LoVo (cell line): ENCODE data around the gene NHS.
"Not testable (repeated sequence)": the region's sequence is repeated elsewhere in the genome, so short reads cannot be mapped to it uniquely, and the experiment has no call there.

Source experiments
- DNase-seq: peaks from one replicate; pipeline ENCODE4 v3.0.0-alpha.2; 2016; ENCODE audit warnings: low spot score

Gene NHS

DNA sequence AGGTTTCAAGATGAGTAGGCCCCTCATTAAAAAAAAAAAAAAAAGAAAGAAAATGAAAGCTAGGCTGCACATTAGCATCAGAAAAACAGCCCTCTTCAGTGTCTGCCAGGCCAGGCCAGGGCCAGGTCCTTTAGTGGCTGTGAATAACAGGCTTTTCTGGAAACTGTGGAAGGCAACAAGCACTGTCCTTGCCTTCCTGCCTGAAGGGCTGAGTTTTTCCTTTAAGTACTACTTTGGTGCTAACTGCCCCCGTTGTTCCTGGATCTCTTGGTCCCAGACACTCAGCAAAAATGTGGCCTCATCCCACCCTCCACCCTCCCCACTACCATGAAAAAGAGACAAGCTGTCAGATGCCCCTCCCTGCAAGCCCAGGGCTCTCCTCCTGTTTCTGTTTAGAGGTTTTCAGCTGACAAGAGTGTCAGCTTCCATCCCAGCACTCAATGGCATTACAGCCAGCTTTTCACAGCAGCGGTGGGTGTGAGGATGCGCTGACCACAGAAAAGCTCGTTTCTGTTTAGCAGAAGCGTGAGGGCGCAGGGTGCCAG, 174.2 kb downstream of the NHS start:
- DNase-seq = no peak

DNA sequence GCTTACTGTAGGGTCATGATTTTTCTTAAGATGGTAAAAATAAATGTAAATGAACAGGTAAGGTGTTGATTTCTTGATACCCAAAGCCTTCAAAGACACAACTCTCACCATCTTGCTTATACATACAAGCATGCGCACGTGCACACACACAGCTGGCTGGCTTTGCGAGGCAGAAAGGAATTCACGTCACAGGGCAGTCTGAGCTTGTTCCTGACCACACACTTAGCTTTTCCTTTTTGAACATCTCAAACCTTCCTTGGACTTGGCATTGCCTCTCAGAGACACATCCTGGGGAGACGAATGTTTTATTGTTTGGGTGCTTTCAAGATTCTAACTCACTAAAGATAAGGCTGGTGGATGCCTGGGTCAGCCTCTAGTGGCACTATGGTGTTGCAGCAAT, 175.0 kb downstream of the NHS start:
- DNase-seq = no peak

DNA sequence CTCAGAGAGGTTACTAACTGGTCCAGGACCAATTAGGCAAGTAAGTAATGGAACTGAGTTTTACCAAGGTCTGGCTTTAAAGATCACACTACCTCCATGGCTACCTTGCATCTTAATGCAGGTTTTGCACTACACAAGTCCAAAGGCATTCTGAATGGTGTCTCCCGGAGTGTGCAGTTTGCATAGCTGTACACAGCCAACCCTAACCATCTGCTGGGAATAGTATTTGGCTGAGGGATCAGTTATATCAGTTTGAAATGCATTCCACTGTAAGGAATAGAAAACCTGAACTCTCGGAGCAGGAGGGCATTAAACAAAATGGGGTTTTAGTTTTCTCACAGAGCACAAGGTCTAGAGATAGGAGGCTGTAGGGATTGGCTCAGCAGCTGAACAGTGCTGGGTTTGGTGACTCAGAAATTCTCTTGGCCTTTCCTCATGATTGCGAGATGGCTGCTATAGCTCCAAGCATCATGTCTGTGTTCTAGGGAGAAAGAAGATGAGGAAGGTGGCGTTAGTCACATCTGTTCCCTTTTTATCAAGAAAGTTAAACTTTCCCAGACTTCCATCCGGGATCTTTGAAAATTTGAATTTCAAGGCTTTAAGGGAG, 177.1 kb downstream of the NHS start:
- no peak for DNase-seq

DNA sequence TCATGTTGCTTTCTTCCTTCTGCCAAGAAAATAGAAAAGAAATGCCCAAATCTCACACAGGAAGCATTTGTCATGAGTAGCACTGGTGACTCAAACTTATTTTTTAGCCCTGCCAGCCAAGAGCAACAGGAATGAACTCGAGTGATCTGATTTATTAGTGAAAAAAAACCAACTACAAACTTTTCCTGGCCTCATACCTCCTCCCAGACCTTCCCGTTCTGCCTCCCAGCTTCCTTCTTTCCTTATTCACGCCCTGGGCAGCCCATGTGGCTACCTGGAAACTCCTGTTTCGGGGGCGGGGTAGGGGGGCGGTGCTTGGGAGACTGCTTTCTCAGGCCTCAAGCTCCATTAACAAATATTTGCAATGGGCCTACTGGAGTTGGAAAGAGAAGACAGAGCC, 178.5 kb downstream of the NHS start:
- no peak for DNase-seq

DNA sequence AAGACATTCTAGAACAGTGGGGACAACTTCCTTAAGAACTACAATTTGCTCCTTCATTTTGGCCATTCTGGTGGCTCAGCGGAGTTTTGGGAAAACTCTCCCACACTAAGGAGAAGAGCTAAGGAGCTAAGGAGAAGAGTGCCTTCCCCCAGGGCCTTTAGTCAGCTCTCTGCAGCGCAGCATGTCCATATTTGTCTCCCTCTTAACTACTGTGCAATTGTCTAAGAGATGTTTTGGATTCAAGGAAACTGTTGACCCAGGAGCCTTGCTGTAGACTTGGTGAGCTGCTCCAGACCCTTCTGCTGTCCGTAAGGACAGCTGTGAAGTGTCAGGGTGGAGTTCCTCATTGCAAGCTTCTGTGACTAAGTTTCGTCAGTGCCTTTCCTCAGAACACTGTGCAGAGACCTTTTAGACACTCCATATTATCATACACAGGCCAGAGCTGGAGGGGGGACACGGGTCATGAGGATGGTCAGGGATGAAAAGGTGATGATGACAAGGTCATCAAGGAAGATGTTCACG, 179.0 kb downstream of the NHS start:
- DNase-seq = no peak

DNA sequence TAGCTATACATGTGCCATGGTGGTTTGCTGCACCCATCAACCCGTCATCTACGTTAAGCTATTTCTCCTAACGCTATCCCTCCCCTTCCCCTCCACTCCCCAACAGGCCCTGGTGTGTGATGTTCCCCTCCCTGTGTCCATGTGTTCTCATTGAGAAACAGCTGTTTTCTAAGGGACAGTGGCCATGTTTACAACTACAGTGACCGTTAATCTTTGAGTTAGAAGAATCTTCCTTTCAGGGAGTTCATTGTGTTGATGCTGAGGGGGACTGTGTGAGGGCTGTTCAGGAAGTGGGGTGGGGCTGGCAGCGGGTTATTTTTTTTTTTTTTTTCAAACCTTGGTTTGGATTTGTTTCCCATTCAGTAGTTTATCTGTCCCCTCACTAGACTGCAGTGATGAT, 179.9 kb downstream of the NHS start:
- DNase-seq = no peak

DNA sequence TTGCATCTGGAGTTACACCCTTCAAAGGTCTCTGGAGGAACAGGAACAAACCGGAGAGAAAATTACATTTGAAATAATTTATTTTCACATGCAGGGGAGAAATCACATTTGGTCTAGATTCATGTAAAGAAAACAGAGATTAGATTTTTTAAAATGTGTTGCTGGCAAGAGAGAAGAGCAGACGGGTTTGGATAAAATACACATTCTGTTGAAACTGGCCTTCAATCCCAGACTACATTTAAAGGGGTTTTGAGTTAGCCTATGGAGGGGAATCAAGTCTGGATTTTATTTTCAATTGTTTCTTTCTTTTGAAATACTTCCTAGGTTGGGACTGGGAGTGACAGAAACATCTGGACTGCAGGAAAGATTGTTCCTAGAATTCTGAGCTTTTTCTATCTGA, 180.8 kb downstream of the NHS start:
- DNase-seq = no peak

DNA sequence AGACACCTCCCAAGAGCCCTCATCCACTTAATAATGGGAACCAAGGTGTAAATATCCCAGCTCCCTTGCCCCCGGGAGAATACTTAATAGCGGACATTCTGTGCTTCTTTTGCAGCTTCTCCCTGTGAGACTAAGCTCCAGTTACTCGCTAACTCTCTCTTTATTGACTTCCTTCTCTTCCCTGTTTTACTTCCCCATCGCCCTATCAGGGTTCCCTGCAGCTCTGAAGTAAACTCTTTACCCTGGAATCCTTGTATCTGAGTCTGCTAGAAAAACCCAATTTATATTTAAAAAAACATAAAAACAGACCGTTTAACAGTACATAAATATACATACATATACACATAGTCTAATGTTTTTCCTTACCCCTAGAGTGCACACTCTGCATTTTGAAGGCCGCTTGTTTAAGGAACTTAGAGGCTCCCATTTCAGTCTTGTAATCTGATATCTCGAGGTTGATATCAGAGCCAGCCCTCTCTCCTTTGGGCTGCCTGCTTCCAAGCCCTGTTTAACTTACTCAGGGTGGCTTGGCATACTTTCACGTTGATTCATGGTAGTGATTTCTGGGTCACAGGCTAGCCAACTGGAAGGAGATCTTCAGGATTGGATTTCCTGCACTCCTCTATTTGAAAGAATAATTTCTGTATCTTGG, 184.9 kb downstream of the NHS start:
- DNase-seq = peak; percentile 1

DNA sequence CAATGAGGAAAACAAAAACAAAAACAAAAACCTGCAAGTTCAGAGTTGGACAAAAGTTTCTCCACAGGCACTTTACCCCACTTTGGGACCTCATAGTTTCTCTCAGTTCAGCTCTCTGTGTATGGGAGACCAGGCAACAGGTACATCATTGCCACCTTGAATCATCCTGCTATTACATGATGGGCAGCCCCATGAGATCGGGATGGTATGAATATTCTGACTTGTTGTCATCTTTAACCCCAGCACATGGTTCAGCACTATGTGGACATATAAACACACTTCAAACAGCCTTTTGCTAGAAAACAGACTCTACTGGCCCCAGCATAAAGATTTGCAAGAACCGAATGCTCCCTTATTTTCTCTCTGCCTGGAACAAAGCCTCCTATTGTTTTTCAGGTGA, 185.4 kb downstream of the NHS start:
- no peak for DNase-seq

DNA sequence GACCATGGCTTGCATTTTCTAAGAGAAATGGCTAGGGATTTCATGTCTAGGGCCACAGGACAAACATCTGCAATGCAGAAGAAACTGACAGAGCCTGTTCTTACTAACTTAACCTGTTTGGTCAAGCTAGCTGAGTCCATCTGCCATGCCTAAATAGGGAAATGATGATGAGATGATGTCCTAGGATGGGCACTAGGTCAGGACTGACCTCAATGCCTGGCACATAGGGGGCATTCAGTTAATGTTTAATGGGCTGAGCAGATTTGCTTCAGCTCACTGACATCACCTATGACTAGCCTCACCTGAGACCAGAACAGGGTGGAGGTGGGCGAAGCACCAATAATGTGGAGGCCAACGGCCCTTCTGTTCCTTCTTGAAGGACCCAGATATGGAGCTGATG, 188.1 kb downstream of the NHS start:
- DNase-seq = no peak

DNA sequence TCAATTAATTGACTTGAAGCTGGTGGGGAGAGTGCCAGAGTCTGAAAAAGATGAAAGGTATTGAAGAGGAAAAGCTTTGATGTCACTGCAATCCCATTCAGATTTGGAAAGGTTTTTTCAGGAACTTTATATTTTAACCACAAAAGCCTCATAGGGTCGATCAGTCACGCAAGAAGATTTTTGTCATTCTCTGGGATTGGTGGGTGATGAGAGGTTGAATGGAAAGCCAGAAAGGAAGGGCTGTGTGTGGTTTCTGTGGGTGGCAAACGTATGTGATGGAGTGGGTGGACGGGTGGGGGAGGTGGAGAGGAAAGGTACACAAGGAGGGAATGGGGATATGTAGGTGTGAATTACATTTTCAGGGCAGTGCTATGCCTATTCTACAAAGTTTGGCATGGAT, 188.5 kb downstream of the NHS start:
- no peak for DNase-seq

DNA sequence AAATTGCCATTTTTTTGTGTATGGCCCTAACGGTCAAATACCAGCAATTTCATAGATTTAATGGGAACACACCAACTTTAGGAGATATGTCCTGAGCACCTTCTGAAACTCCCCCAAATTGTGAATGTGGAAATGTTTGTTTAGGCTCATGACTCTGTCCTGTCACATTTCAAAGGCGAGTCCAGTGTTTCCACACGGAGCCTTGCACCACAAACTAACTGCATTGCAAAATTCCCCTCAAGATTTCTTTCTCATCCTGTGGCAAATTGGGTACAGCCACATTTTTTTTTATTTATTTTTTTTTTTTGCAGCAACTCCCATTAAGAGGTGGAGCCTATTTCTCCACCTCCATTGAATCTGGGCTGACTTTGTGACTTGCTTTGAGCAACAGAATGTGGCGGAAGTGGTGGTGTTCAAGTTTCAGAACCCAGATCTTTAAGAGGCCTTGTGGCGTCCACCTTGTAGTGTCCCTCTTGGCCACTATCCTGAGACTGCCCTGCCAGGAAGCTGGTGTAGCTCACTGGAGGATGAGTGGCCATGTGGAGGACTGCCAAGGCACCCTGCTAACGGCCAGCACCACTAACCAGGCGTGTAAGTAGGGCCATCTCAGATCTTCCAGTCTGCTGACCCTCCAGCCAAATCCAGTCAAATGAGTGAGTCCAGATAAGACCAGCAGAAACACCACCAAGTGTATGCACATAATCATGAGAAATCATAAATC, 189.8 kb downstream of the NHS start:
- DNase-seq = no peak

DNA sequence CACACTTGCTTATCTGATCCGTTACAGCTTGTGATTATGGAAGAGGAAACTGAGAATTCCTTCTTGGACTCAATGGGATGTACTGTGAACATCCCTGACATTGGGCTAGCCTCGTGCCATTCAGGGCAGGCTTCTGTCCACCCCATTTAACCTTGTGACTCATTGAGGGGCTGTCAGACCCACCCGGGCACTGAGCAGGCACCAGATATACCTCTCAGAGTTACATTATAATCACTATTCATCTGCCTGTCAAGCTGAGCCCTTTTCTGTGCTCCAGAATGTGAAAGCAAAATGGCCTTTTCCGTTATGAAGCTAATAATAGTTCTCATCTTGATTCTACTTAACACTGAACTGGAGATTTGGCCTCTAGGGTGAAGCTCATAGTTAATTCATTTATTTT, 191.7 kb downstream of the NHS start:
- no peak for DNase-seq

DNA sequence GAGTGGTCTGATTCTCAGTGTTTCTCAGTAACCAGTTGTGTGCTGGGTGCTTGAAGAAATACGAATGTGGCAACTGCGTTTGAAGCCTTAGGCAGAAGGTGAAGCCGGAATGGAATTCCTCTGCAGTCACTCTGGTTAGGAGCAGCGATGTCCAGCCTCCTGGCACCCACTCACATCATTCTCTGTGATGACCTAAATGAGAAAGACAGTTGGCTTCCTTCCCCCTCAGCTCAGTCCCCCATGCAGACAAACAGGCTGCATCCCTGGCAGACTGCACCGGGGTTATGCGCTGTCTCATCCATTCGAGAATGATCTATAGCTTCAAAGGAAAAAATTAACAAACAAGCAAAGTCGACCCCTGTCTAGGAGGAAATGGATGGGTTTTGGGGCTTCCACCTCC, 192.2 kb downstream of the NHS start:
- no peak for DNase-seq

DNA sequence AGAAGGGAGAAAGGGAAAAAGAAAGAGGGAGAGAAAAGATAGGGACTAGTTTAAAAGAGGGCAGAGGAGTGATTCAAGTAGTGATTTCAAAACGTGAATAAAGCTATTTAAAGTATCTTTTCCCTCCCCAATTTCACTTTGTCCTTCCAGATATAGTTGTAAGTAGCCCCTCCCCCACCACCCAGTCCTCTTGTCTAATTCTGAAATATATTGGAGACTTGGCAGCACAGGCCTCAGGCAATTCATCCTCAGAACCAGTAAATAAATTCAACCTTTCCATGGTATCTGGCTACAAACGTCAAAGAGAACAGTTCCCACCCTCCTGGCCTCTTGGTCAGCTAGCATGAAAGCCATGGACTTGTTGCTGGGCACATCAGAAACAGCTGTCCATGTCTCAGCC, 192.8 kb downstream of the NHS start:
- no peak for DNase-seq

DNA sequence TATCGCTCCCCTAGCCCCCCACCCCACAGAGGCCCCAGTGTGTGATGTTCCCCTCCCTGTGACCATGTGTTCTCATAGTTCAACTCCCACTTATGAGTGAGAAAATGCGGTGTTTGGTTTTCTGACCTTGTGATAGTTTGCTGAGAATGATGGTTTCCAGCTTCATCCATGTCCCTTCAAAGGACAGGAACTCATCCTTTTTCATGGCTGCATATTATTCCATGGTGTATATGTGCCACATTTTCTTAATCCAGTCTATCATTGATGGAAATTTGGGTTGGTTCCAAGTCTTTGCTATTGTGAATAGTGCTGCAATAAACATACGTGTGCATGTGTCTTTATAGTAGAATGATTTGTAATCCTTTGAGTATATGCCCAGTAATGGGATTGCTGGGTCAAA, 193.8 kb downstream of the NHS start:
- DNase-seq = not testable (repeated sequence)

DNA sequence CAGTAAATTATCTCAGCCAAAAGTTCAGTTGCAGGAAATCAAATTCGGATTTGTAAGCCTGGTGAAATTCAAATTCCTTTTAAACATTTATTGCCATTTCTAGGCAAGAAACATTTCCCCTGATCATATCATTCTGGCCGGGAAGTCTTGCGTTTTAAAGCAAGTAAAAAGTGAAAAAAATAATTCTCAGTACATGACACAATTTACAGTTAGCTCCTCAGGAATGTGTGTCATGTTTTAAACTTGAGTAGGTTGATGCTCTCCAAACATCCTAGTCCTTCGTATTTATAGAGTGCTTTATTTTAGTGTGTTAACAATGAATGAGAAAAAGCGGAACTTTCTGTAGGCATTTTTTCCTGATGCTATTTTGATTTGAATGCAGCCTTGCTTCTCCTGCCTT, 204.0 kb downstream of the NHS start:
- DNase-seq = no peak

DNA sequence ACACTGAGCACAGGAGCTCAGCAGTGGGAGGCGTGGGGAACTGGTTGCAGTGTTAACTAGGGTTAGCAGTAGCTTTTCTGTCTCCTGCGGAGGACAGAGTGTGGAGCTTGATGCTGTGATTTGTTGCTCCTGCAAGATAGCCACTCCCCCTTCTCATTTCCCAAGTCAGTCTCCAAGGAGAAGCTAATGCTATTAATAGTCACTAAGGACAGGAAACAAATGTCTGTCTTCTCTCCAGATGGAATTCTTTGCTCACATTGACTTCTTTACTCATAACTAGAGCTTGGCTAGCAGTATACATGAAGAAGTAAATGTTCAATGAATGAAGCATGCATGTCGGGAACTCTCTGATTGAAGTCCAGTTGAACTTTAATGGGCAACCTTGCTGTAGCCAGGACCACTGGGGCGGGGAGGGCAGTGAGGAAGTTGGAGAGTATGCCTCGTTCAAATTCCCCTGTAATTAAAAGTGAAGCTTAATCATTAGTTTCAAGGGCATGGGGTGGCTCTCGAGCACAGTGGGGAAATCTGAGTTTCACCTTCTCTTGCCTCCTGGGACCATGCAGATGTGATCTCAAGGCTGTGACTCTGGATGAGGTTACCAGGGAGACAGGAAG, 205.6 kb downstream of the NHS start:
- no peak for DNase-seq

DNA sequence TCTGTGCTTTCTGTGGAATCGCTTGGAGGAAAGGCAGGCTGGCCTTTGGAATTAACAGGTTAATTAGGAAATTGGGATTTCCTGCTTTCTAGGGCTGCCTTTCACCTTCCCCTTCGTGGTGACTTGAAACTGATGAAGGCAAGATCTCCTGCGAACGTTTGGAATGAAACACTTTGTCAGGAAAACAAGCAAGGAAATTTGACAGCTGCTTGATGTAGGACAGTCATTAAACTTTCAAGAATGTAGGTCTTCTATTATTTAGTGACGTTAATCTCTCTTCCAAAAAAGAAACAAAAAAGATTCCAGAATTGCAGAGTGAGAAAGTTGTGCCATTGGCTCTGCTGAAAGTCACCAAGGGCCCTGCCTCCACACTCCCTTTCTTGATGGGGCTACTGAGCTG, 206.6 kb downstream of the NHS start:
- DNase-seq = no peak

DNA sequence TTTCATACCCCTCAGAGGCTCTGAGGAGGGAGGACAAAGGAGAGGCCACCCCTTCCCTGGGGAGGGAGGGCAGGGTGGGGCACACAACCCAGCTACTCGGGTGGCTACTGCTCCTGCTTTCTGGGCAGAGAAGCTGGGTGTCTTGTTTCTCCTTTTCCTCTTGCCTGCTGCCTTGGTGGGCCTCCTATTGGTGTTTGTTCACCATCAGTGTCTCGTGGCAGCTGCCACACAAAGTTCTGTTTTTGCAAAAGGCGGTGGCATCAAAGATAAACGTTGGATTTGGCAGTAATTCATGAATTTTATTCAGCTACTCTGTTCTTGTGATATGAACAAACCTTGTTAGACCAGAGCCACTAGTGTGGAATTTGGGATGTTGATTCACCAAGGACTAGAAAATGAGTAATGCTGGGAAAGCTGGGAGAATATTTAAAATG, 209.3 kb downstream of the NHS start:
- DNase-seq = no peak

DNA sequence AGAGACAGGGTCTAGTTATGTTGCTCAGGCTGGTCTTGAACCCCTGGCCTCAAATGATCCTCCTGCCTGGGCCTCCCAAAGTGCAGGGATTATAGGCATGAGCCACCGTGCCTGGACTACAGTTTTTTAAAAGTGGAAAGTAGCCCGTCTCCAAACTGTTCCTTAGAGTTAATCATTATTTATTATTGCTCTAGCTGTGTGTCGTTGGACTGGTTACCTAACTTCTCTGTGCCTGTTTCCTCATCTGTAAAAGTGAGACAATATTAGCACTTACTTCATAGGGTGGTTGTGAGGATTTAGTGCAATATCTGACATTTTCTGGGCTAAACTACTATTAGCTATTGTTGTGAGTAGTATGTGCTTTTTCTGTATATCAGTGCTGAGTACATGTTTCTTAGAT, 210.0 kb downstream of the NHS start:
- DNase-seq = no peak

DNA sequence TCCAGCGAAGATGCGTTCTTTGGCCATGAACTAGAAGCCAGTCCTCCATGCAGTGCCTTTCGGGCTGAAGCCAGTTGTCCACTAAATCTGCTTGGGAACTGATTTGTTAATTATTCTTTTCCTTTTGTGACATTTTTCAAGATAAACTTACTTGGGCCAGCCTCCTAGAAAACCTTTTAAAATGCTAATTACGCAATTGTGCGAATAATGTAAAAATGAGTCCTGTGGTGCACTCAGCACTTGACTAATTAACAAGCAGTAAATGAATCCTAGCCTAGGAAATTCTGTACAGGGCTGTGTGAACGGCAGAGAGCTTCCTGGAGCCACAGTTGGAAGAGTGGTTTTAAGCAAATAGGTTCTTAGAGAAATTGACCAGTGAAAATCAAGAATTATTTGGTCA, 212.4 kb downstream of the NHS start:
- DNase-seq = no peak

DNA sequence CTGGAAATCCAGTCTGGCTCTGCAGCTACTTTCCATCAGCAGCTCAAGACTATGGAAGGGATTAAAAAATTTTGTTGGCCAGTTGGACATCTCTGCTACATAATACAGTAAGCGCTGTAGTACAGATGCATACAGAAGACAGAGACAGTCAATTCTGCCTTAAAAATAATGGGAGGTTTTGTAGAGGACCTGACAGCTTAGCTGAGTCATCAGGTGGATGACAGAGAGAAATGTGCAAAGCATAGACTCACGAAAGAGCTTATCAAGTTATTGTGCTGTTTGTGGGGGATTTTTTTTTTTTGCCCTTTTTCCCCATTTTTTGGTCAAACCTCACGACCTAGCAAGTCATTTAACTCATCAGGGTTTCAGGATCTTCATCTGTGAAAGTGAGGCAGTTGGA, 213.3 kb downstream of the NHS start:
- no peak for DNase-seq
